ENCODE measurements around the gene ARFGEF3.

Gene ARFGEF3

GRCh38 chr6:138250513-138251247 is 88.9 kb downstream of the ARFGEF3 start:
- no peak for TF ChIP-seq CTCF (IDR thresholded peaks at IDR 0.05; ENCODE audit: extremely low read depth, insufficient read depth, missing control alignments)
- no peak for DNase-seq (ENCODE audit: low spot score)
- in situ Hi-C loops (cut with MboI; ENCODE audit: low pct_unique_long_range_greater_than_20kb, low sequenced_read_pairs, unreplicated experiment) = no loop called here

- DNase-seq (ENCODE audit: low spot score) = no peak
- in situ Hi-C loops (cut with MboI; ENCODE audit: low pct_unique_long_range_greater_than_20kb, low sequenced_read_pairs, unreplicated experiment) = no loop called here
- no peak for TF ChIP-seq CTCF (IDR thresholded peaks at IDR 0.05; ENCODE audit: extremely low read depth, insufficient read depth, missing control alignments)
Measured at GRCh38 chr6:138253731-138254130, 92.0 kb downstream of the ARFGEF3 start.

- DNase-seq (ENCODE audit: low spot score) = no peak
- TF ChIP-seq CTCF (IDR thresholded peaks at IDR 0.05; ENCODE audit: extremely low read depth, insufficient read depth, missing control alignments) = no peak
- in situ Hi-C loops (cut with MboI; ENCODE audit: low pct_unique_long_range_greater_than_20kb, low sequenced_read_pairs, unreplicated experiment) = no loop called here
Measured at GRCh38 chr6:138255443-138255842, 93.7 kb downstream of the ARFGEF3 start.

GRCh38 chr6:138257638-138258040 is 95.9 kb downstream of the ARFGEF3 start:
- DNase-seq (ENCODE audit: low spot score) = no peak
- in situ Hi-C loops (cut with MboI; ENCODE audit: low pct_unique_long_range_greater_than_20kb, low sequenced_read_pairs, unreplicated experiment) = no loop called here
- no peak for TF ChIP-seq CTCF (IDR thresholded peaks at IDR 0.05; ENCODE audit: extremely low read depth, insufficient read depth, missing control alignments)

- no peak for DNase-seq (ENCODE audit: low spot score)
- TF ChIP-seq CTCF (IDR thresholded peaks at IDR 0.05; ENCODE audit: extremely low read depth, insufficient read depth, missing control alignments) = no peak
- in situ Hi-C loops (cut with MboI; ENCODE audit: low pct_unique_long_range_greater_than_20kb, low sequenced_read_pairs, unreplicated experiment) = no loop called here
Measured at GRCh38 chr6:138258197-138258596, 96.5 kb downstream of the ARFGEF3 start.

- no peak for TF ChIP-seq CTCF (IDR thresholded peaks at IDR 0.05; ENCODE audit: extremely low read depth, insufficient read depth, missing control alignments)
- in situ Hi-C loops (cut with MboI; ENCODE audit: low pct_unique_long_range_greater_than_20kb, low sequenced_read_pairs, unreplicated experiment) = no loop called here
- no peak for DNase-seq (ENCODE audit: low spot score)
Measured at GRCh38 chr6:138258991-138259390, 97.3 kb downstream of the ARFGEF3 start.

Measured in GM13977 (cell line).